A673 (cell line): ENCODE measurements around the gene PSD2. TPM values are rescaled to one million over a fixed set of nuclear protein-coding genes. Genes with fewer than 3 reads are reported as not detected.

Source experiments
- BruUV-seq: library from RNA; stranded (reverse); fragments of 400-500 nt; replicated peaks from 2 replicates; lab custom pipeline; 2021; lab: Mats Ljungman, UMichigan
- CTCF ChIA-PET: fragments of 300-600 bp; sonication (Branson Sonifier 250); formaldehyde crosslinking; loops from one replicate; lab custom pipeline; 2022; ENCODE audit warnings: antibody characterized with exemption; lab: Charles Lee
- POLR2A ChIA-PET: fragments of 300-600 bp; sonication (Branson Sonifier 250); formaldehyde crosslinking; loops from one replicate; lab custom pipeline; 2022; ENCODE audit warnings: antibody characterized with exemption; ENCODE audit not compliant: low non-redundant PET; lab: Charles Lee
- DNase-seq: peaks from one replicate; pipeline ENCODE4 v3.0.0-alpha.2; 2015; ENCODE audit warnings: low spot score
- H3K27ac ChIP-seq: fragments of 200-600 bp; sonication (generic); 2 replicates; pipeline ENCODE4 v1.5.1; 2016; ENCODE audit warnings: mixed run types, low read depth, mild to moderate bottlenecking, mixed read lengths, antibody characterized with exemption, low read length; ENCODE audit not compliant: poor library complexity, severe bottlenecking
- H3K27me3 ChIP-seq: fragments of 200-600 bp; sonication (generic); replicated peaks from 2 replicates; pipeline ENCODE4 v1.6.1; 2017; ENCODE audit warnings: mixed run types, low read depth, mild to moderate bottlenecking, mixed read lengths, antibody characterized with exemption, low read length; ENCODE audit not compliant: insufficient read depth, poor library complexity
- H3K36me3 ChIP-seq: fragments of 200-600 bp; sonication (generic); 2 replicates; pipeline ENCODE4 v1.6.1; 2016; ENCODE audit warnings: mixed run types, mild to moderate bottlenecking, mixed read lengths, antibody characterized with exemption, low read length; ENCODE audit not compliant: insufficient read depth, poor library complexity, severe bottlenecking
- H3K4me1 ChIP-seq: fragments of 200-600 bp; sonication (generic); 2 replicates; pipeline ENCODE4 v1.6.1; 2017; ENCODE audit warnings: mixed run types, mild to moderate bottlenecking, mixed read lengths, antibody characterized with exemption, low read length; ENCODE audit not compliant: insufficient read depth, poor library complexity, severe bottlenecking
- H3K4me3 ChIP-seq: fragments of 200-600 bp; sonication (generic); 2 replicates; pipeline ENCODE4 v1.5.1; 2016; ENCODE audit warnings: low read depth, mixed run types, mild to moderate bottlenecking, mixed read lengths, low read length; ENCODE audit not compliant: poor library complexity, severe bottlenecking
- H3K9me3 ChIP-seq: fragments of 200-600 bp; sonication (generic); 2 replicates; pipeline ENCODE4 v1.6.1; 2016; ENCODE audit warnings: mixed run types, low read depth, mild to moderate bottlenecking, mixed read lengths, antibody characterized with exemption, low read length; ENCODE audit not compliant: poor library complexity, severe bottlenecking
- EZH2 ChIP-seq: fragments of 200-600 bp; sonication (generic); IDR thresholded peaks from 2 replicates; pipeline ENCODE4 v1.6.1; 2017; ENCODE audit warnings: borderline replicate concordance, low read depth, mild to moderate bottlenecking, mixed read lengths, antibody characterized with exemption, low read length; ENCODE audit not compliant: poor library complexity, severe bottlenecking
- intact Hi-C: fragments of 100-400 bp; cut with micrococcal nuclease; formaldehyde crosslinking; loops from one replicate; pipeline ENCODE4 v1.10.0; 2022; ENCODE audit not compliant: unreplicated experiment
- total RNA-seq: library from RNA; stranded (reverse); gene quantifications from 2 replicates; pipeline ENCODE4 v1.2.3, GENCODE V29; 2021
- TF ChIP-seq, protein P1 (sequence below): fragments of 300-800, 200-600 bp; sonication (generic); conservative IDR thresholded peaks from 2 replicates; pipeline ENCODE4 v1.5.1; 2017; ENCODE audit warnings: low read depth, mild to moderate bottlenecking, antibody characterized with exemption, low read length, moderate library complexity, mixed read lengths

The PSD2 gene
- total RNA-seq, 1 experiment from 2014 or later, result 0.26 TPM

DNA sequence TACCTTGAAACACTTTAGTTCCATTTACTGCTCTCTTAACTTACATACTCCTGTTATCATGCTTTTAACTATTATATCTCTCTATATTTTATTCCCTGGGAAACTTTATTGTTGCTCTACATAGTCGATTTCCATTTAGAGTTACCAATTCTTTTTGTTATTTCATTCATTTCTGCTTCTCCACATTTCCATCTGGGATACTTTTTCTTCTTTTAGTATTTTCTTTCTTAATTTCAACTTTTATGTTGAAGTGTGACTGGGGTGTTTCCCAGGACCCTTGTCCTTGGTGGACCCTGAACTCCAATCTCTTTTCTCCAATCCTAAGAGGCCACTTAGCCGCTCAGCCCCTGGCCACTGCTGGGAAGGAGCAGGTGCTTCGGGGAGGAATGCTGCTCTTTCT lies 36.0 kb downstream of the PSD2 start:
- no TSS peak for BruUV-seq

DNA sequence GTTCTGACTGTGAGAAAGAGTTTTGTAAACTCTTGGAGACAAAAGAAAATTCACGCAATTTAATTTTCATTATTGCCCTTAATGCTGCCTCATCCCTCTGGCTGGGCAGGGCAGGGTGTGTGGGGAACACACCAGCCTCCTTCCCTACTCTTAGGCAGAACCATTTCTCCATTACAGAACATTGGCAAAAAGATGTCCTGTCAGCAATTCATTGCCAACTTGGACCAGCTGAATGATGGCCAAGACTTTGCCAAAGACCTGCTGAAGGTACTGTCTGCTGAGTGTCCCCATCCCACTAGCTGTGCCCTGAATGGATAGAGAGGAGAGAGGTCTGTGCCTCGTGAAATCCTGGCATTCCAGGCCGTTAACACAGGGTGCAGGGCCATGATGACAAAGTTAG lies 37.9 kb downstream of the PSD2 start:
- POLR2A ChIA-PET, result no interaction called here
- no peaks in the 10 kb centered on the region for H3K4me1 ChIP-seq
- H3K4me3 ChIP-seq, result no peak overlapping the region
- no peaks in the 10 kb centered on the region for H3K36me3 ChIP-seq
- intact Hi-C loops, result no loop called here
- H3K9me3 ChIP-seq, result no peaks in the 10 kb centered on the region
- BruUV-seq, result no TSS peak
- H3K27ac ChIP-seq, result no peak overlapping the region
- CTCF ChIA-PET, result no interaction called here
- peaks cover 27% of the 10 kb centered on the region for H3K27me3 ChIP-seq
- TF ChIP-seq EZH2, result no peak
- TF ChIP-seq, protein P1, sequence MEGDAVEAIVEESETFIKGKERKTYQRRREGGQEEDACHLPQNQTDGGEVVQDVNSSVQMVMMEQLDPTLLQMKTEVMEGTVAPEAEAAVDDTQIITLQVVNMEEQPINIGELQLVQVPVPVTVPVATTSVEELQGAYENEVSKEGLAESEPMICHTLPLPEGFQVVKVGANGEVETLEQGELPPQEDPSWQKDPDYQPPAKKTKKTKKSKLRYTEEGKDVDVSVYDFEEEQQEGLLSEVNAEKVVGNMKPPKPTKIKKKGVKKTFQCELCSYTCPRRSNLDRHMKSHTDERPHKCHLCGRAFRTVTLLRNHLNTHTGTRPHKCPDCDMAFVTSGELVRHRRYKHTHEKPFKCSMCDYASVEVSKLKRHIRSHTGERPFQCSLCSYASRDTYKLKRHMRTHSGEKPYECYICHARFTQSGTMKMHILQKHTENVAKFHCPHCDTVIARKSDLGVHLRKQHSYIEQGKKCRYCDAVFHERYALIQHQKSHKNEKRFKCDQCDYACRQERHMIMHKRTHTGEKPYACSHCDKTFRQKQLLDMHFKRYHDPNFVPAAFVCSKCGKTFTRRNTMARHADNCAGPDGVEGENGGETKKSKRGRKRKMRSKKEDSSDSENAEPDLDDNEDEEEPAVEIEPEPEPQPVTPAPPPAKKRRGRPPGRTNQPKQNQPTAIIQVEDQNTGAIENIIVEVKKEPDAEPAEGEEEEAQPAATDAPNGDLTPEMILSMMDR, result no peak
- DNase-seq, result no peak

More for the DNA sequence above, 36.0 kb downstream of the PSD2 start:
- DNase-seq, result no peak
- no peak for TF ChIP-seq EZH2
- TF ChIP-seq, protein P1, result no peak
- intact Hi-C loops, result no loop called here
- CTCF ChIA-PET, result no interaction called here
- Histone ChIP-seq H3K4me1 (no peaks in the 10 kb centered on the region), H3K27ac (peak overlapping the region; percentile 46), H3K9me3 (no peaks in the 10 kb centered on the region), H3K4me3 (no peak overlapping the region), H3K36me3 (no peaks in the 10 kb centered on the region), H3K27me3 (peaks cover 27% of the 10 kb centered on the region)
- POLR2A ChIA-PET, result no interaction called here

- no peak for DNase-seq
Measured at GRCh38 chr5:139835656-139836055, 40.0 kb downstream of the PSD2 start.

More at GRCh38 chr5:139835656-139836055, 40.0 kb downstream of the PSD2 start:
- H3K4me1 ChIP-seq, result no peaks in the 10 kb centered on the region
- no peak overlapping the region for H3K27ac ChIP-seq
- intact Hi-C loops, result no loop called here
- no peaks in the 10 kb centered on the region for H3K9me3 ChIP-seq
- H3K4me3 ChIP-seq, result no peak overlapping the region
- no peaks in the 10 kb centered on the region for H3K36me3 ChIP-seq
- H3K27me3 ChIP-seq, result peaks cover 27% of the 10 kb centered on the region
- POLR2A ChIA-PET, result no interaction called here
- BruUV-seq, result no TSS peak
- CTCF ChIA-PET, result no interaction called here
- no peak for TF ChIP-seq EZH2
- TF ChIP-seq, protein P1, result no peak
